Pancreas (tissue), 10 donors: Measurements from ENCODE around the gene SLC35C1. TPM values are rescaled to one million over a fixed set of nuclear protein-coding genes. Genes with fewer than 3 reads are reported as not detected.
"Not testable (repeated sequence)": the region's sequence is repeated elsewhere in the genome, so short reads cannot be mapped to it uniquely, and the experiment has no call there.

Experiments used
- ATAC-seq, 4 donors: fragments of 200-7000 bp; cut with Tn5 transposase; one replicate each; pipeline versions ENCODE4 v1.8.0 to v1.9.1; 2020; ENCODE audit warnings: mild to moderate bottlenecking in 4 of 4, moderate library complexity in 4 of 4
- DNase-seq, 6 donors: peaks; one replicate each; pipeline ENCODE4 v3.0.0-alpha.2; 2020
- FAIRE-seq: peaks from 2 replicates; lab custom pipeline; 2012; peaks lifted over from hg19 to GRCh38; lab: Jason Lieb, UNC
- H3K27ac ChIP-seq, 4 donors: fragments of 200-600 bp; sonication (generic); 1 replicate in 3 of 4; 2 replicates in 1 of 4; pipeline versions ENCODE4 v1.5.0 to v1.8.0; 2020
- H3K27me3 ChIP-seq, 4 donors: fragments of 200-600 bp; one replicate each; pipeline ENCODE4 v1.8.0; 2021
- H3K36me3 ChIP-seq, 3 donors: fragments of 200-600 bp; sonication (generic) in 1 of 3; one replicate each; pipeline versions ENCODE4 v1.5.0 to v1.8.0; 2020 to 2021
- H3K4me1 ChIP-seq, 3 donors: fragments of 200-600 bp; one replicate each; pipeline ENCODE4 v1.8.0; 2021
- H3K4me3 ChIP-seq, 4 donors: fragments of 200-600 bp; sonication (generic) in 2 of 4; one replicate each; pipeline versions ENCODE4 v1.5.0 to v1.8.0; 2020 to 2021
- H3K9me3 ChIP-seq, 4 donors: fragments of 200-600 bp; one replicate each; pipeline ENCODE4 v1.8.0; 2021
- CTCF ChIP-seq, 4 donors: fragments of 200-600 bp; sonication (generic) in 3 of 4; IDR thresholded peaks; one replicate each; pipeline versions ENCODE4 v1.5.0 to v1.8.0; 2021; ENCODE audit warnings: antibody characterized with exemption in 4 of 4
- WGBS, 2 donors: extraction: QIAGEN DNeasy Blood & Tissue Kit; methylation state at CpG; one replicate each; pipeline ENCODE4 v1.1.7; 2013; 5-methylcytosine and 5-hydroxymethylcytosine counted together
- intact Hi-C, 3 donors: fragments of 100-400 bp; cut with DNase I; formaldehyde crosslinking; loops; one replicate each; pipeline versions ENCODE4 v1.11.1 to v1.14.2; 2022
- polyA plus RNA-seq, 2 donors: library from polyadenylated mRNA; stranded (reverse); fragments of 200-250 nt; gene quantifications; one replicate each; pipeline ENCODE4 v1.2.3, GENCODE V29; 2013
- total RNA-seq, 6 donors: library from RNA; stranded (reverse); fragmentation: NEBNext Ultra II Directional in 4 of 6; extraction: Animal tissue kit (Norgen Biotek cat#: 25700) in 4 of 6; gene quantifications; one replicate each; pipeline versions ENCODE4 v1.2.1 to v1.2.4, GENCODE V29; 2021 to 2023
- donor health status: healthy with polysubstance abuse.
- donor health status: DM: no; HTN: no; CAD: no; lungs with moderate emphysema.
- donor health status: DM: no; HTN: no; CAD: no.
- donor health status: control.
- donor health status: control.
- donor health status: Bipolar disorder and iron deficiency.
- donor health status: DM: yes; HTN: yes; CAD: no.
- donor health status: DM: no; HTN: no; CAD: no.
- donor health status: DM: no; HTN: no; CAD: no.
- donor health status: DM: yes; HTN: yes; CAD: no.

SLC35C1 gene
- total and polyA plus RNA-seq, 8 donors, result 5.4 to 14.2 (median 7.5) TPM

- no peak for DNase-seq
- no peak overlapping the region for H3K27ac ChIP-seq
- TF ChIP-seq CTCF (IDR thresholded peaks at IDR 0.05), result no peak
- no peak for ATAC-seq
- H3K36me3 ChIP-seq, result no peaks in the 10 kb centered on the region
- no peaks in the 10 kb centered on the region for H3K27me3 ChIP-seq
- no peaks in the 10 kb centered on the region for H3K9me3 ChIP-seq
- WGBS, 2 donors, result 88 to 95% methylated on average over 2 of the region's 2 CpGs
- intact Hi-C loops, result no loop called here
- FAIRE-seq, result no peak
- H3K4me3 ChIP-seq, result no peak overlapping the region
- no peaks in the 10 kb centered on the region for H3K4me1 ChIP-seq
Observed at GRCh38 chr11:45830596-45830995, 25.6 kb downstream of the SLC35C1 start.

DNA sequence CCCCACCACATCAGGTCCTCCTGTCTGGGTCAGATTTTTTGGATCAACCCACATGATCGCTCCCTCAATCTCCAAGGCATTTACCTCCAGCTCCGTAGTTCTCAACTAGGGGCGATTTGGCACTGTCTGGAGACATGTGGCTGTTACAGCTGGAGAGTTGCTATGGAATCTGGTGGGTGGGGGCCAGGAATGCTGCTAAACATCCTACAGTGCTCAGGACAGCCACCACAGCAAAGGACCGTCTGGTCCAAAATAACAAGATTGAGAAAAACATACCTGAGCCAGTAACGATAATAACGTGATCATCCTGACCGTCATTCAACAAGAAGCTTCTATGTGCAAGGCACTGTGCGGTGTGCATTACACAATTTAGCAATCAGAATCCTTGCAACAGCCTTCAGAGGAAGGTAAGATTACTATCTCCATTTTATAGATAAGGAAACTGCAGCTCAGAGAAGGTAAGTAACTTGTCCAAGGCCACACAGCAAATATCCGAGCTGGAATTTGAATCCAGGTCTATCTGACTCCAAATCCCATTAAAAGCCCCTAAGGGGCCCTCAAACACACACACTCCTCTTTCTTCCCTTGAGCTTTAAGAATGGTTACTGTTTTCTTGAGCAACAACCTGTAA is 28.0 kb downstream of the SLC35C1 start:
- no peak for FAIRE-seq
- no peak for DNase-seq
- intact Hi-C loops, result no loop called here

DNA sequence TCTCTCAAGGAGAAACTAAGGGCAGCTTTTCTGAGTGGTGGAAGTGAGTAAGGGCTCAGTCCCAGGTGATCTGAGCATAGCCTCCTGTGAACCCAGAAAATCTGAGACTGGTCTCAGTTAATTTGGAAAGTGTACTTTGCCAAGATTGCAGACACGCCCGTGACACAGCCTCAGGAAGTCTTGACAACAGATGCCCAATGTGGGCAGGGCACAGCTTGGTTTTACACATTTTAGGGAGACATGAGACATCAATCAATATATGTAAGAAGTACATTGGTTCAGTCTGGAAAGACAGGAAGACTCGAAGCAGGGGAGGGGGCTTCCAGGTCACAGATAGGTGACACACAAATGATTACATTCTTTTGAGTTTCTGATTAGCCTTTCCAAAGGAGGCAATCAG is 28.8 kb downstream of the SLC35C1 start:
- no peak for FAIRE-seq
- no peak for ATAC-seq
- 46 to 62% methylated on average over 3 of the region's 3 CpGs for WGBS, 2 donors
- H3K9me3 ChIP-seq, result no peaks in the 10 kb centered on the region
- no peaks in the 10 kb centered on the region for H3K27me3 ChIP-seq
- intact Hi-C loops, result no loop called here
- no peak for DNase-seq
- H3K36me3 ChIP-seq, result no peaks in the 10 kb centered on the region
- no peak for TF ChIP-seq CTCF (IDR thresholded peaks at IDR 0.05)
- H3K27ac ChIP-seq, result no peak overlapping the region
- no peaks in the 10 kb centered on the region for H3K4me1 ChIP-seq
- no peak overlapping the region for H3K4me3 ChIP-seq

More for the DNA sequence above, 28.0 kb downstream of the SLC35C1 start:
- no peaks in the 10 kb centered on the region for H3K4me1 ChIP-seq
- no peaks in the 10 kb centered on the region for H3K27me3 ChIP-seq
- no peaks in the 10 kb centered on the region for H3K36me3 ChIP-seq
- WGBS, 2 donors, result 79 to 88% methylated on average over 9 of the region's 9 CpGs
- no peak for TF ChIP-seq CTCF (IDR thresholded peaks at IDR 0.05)
- no peak overlapping the region for H3K4me3 ChIP-seq
- no peaks in the 10 kb centered on the region for H3K9me3 ChIP-seq
- no peak for ATAC-seq
- no peak overlapping the region for H3K27ac ChIP-seq

GRCh38 chr11:45834298-45834756 is 29.4 kb downstream of the SLC35C1 start:
- DNase-seq (no peak), ATAC-seq (no peak), FAIRE-seq (no peak)
- 35 to 37% methylated on average over 4 of the region's 4 CpGs for WGBS, 2 donors
- intact Hi-C loops, result no loop called here
- Histone ChIP-seq H3K27ac (no peak overlapping the region), H3K4me1 (no peaks in the 10 kb centered on the region), H3K9me3 (no peaks in the 10 kb centered on the region), H3K4me3 (no peak overlapping the region), H3K36me3 (no peaks in the 10 kb centered on the region), H3K27me3 (no peaks in the 10 kb centered on the region)
- no peak for TF ChIP-seq CTCF (IDR thresholded peaks at IDR 0.05)

GRCh38 chr11:45839204-45839603 is 34.3 kb downstream of the SLC35C1 start:
- ATAC-seq, result no peak
- H3K27me3 ChIP-seq, result no peaks in the 10 kb centered on the region
- FAIRE-seq, result no peak
- intact Hi-C loops, result no loop called here
- no peak for DNase-seq
- WGBS, 2 donors, result 90 to 91% methylated on average over 6 of the region's 6 CpGs
- TF ChIP-seq CTCF (IDR thresholded peaks at IDR 0.05), result no peak
- no peak overlapping the region for H3K4me3 ChIP-seq
- H3K27ac ChIP-seq, result no peak overlapping the region
- H3K9me3 ChIP-seq, result no peaks in the 10 kb centered on the region
- H3K36me3 ChIP-seq, result no peaks in the 10 kb centered on the region
- H3K4me1 ChIP-seq, result peaks cover 0 to 11% (median 5%) of the 10 kb centered on the region in 3 donors

GRCh38 chr11:45840251-45840650 is 35.3 kb downstream of the SLC35C1 start:
- H3K36me3 ChIP-seq, DNase-seq, H3K27me3 ChIP-seq, ATAC-seq, FAIRE-seq, H3K9me3 ChIP-seq, H3K4me3 ChIP-seq, intact Hi-C loops, H3K27ac ChIP-seq: not testable (repeated sequence)
- 85 to 88% methylated on average over 13 of the region's 13 CpGs for WGBS, 2 donors
- H3K4me1 ChIP-seq, result peaks cover 0 to 11% (median 5%) of the 10 kb centered on the region in 3 donors
